PC-3 (cell line): ENCODE data around the gene ANAPC2.

Source experiments
- CTCF ChIP-seq: fragments of 300-600 bp; sonication (generic); conservative IDR thresholded peaks from 2 replicates; pipeline ENCODE4 v1.5.1; 2017; ENCODE audit warnings: antibody characterized with exemption, low read depth, mild to moderate bottlenecking, low read length
- EZH2 ChIP-seq: fragments of 300-600 bp; sonication (generic); IDR thresholded peaks from one replicate; pipeline ENCODE4 v1.6.1; 2017; ENCODE audit warnings: antibody characterized with exemption, mild to moderate bottlenecking, low read length; ENCODE audit not compliant: unreplicated experiment
- EZH2phosphoT487 ChIP-seq: fragments of 300-600 bp; sonication (generic); IDR thresholded peaks from 2 replicates; pipeline ENCODE4 v1.6.1; 2018; ENCODE audit warnings: mild to moderate bottlenecking, antibody characterized with exemption, low read length, borderline replicate concordance

GRCh38 chr9:137169896-137170358 is 18.4 kb downstream of the ANAPC2 start, which contains the start of gene LRRC26:
- TF ChIP-seq CTCF (no peak), EZH2 (no peak), EZH2phosphoT487 (no peak)
